Measurements from ENCODE around the gene UBFD1. TPM values are rescaled to one million over a fixed set of nuclear protein-coding genes. Genes with fewer than 3 reads are reported as not detected.

UBFD1 gene
- total RNA-seq, 2 donors from 2014 or later = 58.8 to 63.4 TPM

GRCh38 chr16:23518435-23518891 lies 39.1 kb upstream of the UBFD1 start:
- H3K27me3 Mint-ChIP-seq (ENCODE audit: low read depth) = no peaks in the 10 kb centered on the region

DNA sequence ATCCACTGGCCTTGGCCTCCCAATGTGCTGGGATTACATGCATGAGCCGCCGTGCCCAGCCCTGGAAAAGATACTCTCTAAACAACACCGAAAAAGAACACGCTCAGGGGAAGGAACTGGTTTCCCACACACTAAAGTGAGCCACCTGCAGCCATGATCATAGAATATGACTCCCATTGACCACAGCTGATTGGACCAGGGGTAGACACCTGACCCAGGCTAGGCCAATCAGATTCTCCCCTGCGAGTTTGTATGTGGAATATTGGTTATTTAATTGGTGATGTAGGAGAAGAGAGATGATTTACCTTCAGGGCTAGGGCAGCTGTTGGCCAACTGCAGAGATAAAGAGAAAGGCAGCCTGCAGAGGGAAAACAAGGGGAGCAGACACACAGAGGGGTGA lies 38.2 kb upstream of the UBFD1 start:
- Mint-ChIP-seq H3K9me3 (no peaks in the 10 kb centered on the region), H3K27me3 (ENCODE audit: low read depth) (no peaks in the 10 kb centered on the region), H3K4me3 (no peak overlapping the region), H3K27ac (no peak overlapping the region), H3K36me3 (ENCODE audit: insufficient read depth in 2 of 2) (peaks cover 0 to 14% of the 10 kb centered on the region in 2 donors), H3K4me1 (ENCODE audit: low read depth) (peaks cover 24% of the 10 kb centered on the region)
- DNase-seq (no peak), ATAC-seq (replicated peaks in 1 of 2) (no peak)

More at GRCh38 chr16:23518435-23518891, 39.1 kb upstream of the UBFD1 start:
- peaks cover 27% of the 10 kb centered on the region for H3K4me1 Mint-ChIP-seq (ENCODE audit: low read depth)
- H3K36me3 Mint-ChIP-seq (ENCODE audit: insufficient read depth in 2 of 2) = peaks cover 0 to 14% of the 10 kb centered on the region in 2 donors
- DNase-seq (no peak), ATAC-seq (replicated peaks in 1 of 2) (no peak)
- no peaks in the 10 kb centered on the region for H3K9me3 Mint-ChIP-seq
- no peak overlapping the region for H3K4me3 Mint-ChIP-seq
- H3K27ac Mint-ChIP-seq = no peak overlapping the region

- Mint-ChIP-seq H3K36me3 (ENCODE audit: insufficient read depth in 2 of 2) (peaks cover 0 to 18% of the 10 kb centered on the region in 2 donors), H3K4me1 (ENCODE audit: low read depth) (peaks cover 12% of the 10 kb centered on the region), H3K27ac (no peak overlapping the region), H3K4me3 (no peak overlapping the region), H3K27me3 (ENCODE audit: low read depth) (no peaks in the 10 kb centered on the region), H3K9me3 (no peaks in the 10 kb centered on the region)
- DNase-seq (no peak), ATAC-seq (replicated peaks in 1 of 2) (no peak)
Measured at GRCh38 chr16:23520500-23520899, 37.0 kb upstream of the UBFD1 start.

GRCh38 chr16:23521037-23521743 lies 36.3 kb upstream of the UBFD1 start:
- H3K27me3 Mint-ChIP-seq (ENCODE audit: low read depth) = no peaks in the 10 kb centered on the region
- H3K4me3 Mint-ChIP-seq = no peak overlapping the region
- H3K9me3 Mint-ChIP-seq = no peaks in the 10 kb centered on the region
- ATAC-seq (replicated peaks in 1 of 2) = no peak
- DNase-seq = no peak
- H3K27ac Mint-ChIP-seq = no peak overlapping the region
- H3K36me3 Mint-ChIP-seq (ENCODE audit: insufficient read depth in 2 of 2) = peaks cover 0 to 18% of the 10 kb centered on the region in 2 donors
- peaks cover 5% of the 10 kb centered on the region for H3K4me1 Mint-ChIP-seq (ENCODE audit: low read depth)

DNA sequence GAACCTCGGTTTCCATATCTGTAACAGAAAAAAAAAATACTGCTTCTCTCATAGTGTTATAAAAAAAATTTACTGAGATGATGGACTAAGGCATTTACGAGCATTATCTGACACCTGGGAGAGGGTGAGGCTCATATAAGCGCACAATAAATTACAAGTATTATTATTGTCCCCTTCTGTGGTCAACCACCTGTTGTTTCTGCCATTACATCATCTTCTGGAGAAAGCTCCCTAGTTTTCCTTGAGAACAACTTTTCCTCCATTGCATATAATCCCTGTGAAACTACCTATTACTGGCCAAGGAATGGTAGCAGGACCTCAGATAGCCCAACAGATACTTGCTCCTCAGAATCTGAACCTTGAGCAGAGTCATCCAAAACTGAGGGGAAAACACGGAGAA lies 35.6 kb upstream of the UBFD1 start:
- Mint-ChIP-seq H3K4me3 (no peak overlapping the region), H3K9me3 (no peaks in the 10 kb centered on the region), H3K27ac (no peak overlapping the region), H3K36me3 (ENCODE audit: insufficient read depth in 2 of 2) (peaks cover 0 to 18% of the 10 kb centered on the region in 2 donors), H3K27me3 (ENCODE audit: low read depth) (no peaks in the 10 kb centered on the region), H3K4me1 (ENCODE audit: low read depth) (no peaks in the 10 kb centered on the region)
- DNase-seq = no peak
- no peak for ATAC-seq (replicated peaks in 1 of 2)

DNA sequence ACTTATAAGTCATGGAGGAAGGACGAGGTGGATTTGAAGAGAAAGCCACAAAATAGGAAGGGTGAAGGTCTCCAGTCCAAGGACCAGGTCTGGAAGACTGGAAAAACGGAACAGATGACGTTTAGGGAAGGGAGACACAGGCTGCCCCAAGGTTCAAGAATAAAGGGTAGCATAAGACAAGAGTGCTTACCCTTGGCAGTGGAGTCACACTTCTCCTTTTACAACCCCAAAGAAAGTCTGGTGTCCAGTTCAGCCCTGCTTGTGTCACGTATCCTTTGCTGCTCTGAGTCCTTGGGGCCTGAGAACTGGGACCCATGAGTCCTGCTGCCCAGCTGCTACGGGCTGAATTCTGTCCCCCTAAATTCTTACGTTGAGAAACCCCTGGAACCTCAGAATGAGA lies 34.2 kb upstream of the UBFD1 start:
- Mint-ChIP-seq H3K36me3 (ENCODE audit: insufficient read depth in 2 of 2) (peaks cover 0 to 18% of the 10 kb centered on the region in 2 donors), H3K4me3 (no peak overlapping the region), H3K4me1 (ENCODE audit: low read depth) (no peaks in the 10 kb centered on the region), H3K9me3 (no peaks in the 10 kb centered on the region), H3K27me3 (ENCODE audit: low read depth) (no peaks in the 10 kb centered on the region), H3K27ac (no peak overlapping the region)
- ATAC-seq (replicated peaks in 1 of 2) (no peak), DNase-seq (no peak)

DNA sequence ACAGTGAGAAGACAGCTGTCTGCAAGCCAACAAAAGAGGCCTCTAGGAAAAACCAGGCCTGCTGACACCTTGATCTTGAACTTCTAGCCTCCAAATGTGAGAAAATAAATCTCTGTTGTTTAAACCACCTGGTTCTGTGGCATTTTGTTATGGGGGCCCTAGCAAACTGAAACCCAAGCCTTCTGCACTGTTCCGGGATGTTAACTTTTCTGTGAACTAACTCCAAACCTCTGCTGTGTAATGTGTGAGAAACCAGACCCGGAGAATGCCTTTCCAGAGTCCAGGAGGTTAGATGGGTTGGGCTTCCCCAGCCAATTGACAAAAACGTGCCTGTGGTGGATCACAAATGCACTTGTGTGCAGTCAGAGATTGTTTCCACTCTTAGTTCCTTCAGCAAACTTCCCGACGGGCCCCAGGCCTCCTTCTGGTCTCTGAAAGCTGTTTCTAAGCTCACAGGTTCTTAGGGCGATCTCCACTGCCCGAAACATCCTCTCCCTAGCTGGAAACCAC lies 33.6 kb upstream of the UBFD1 start:
- H3K36me3 Mint-ChIP-seq (ENCODE audit: insufficient read depth in 2 of 2) = peaks cover 0 to 18% of the 10 kb centered on the region in 2 donors
- no peaks in the 10 kb centered on the region for H3K9me3 Mint-ChIP-seq
- no peak for DNase-seq
- ATAC-seq (replicated peaks in 1 of 2) = no peak
- no peak overlapping the region for H3K4me3 Mint-ChIP-seq
- no peak overlapping the region for H3K27ac Mint-ChIP-seq
- no peaks in the 10 kb centered on the region for H3K27me3 Mint-ChIP-seq (ENCODE audit: low read depth)
- no peaks in the 10 kb centered on the region for H3K4me1 Mint-ChIP-seq (ENCODE audit: low read depth)

GRCh38 chr16:23524886-23525285 lies 32.6 kb upstream of the UBFD1 start:
- H3K36me3 Mint-ChIP-seq (ENCODE audit: insufficient read depth in 2 of 2) = peaks cover 0 to 13% of the 10 kb centered on the region in 2 donors
- H3K4me3 Mint-ChIP-seq = no peak overlapping the region
- no peaks in the 10 kb centered on the region for H3K4me1 Mint-ChIP-seq (ENCODE audit: low read depth)
- ATAC-seq (replicated peaks in 1 of 2) (no peak), DNase-seq (no peak)
- H3K27ac Mint-ChIP-seq = no peak overlapping the region
- H3K27me3 Mint-ChIP-seq (ENCODE audit: low read depth) = no peaks in the 10 kb centered on the region
- no peaks in the 10 kb centered on the region for H3K9me3 Mint-ChIP-seq

- Mint-ChIP-seq H3K27ac (no peak overlapping the region), H3K4me1 (ENCODE audit: low read depth) (no peaks in the 10 kb centered on the region), H3K36me3 (ENCODE audit: insufficient read depth in 2 of 2) (peaks cover 0 to 3% of the 10 kb centered on the region in 2 donors), H3K9me3 (no peaks in the 10 kb centered on the region), H3K4me3 (no peak overlapping the region), H3K27me3 (ENCODE audit: low read depth) (no peaks in the 10 kb centered on the region)
- DNase-seq = no peak
- ATAC-seq (replicated peaks in 1 of 2) = no peak
Measured at GRCh38 chr16:23527961-23528643, 29.4 kb upstream of the UBFD1 start.

GRCh38 chr16:23528644-23529310 lies 28.8 kb upstream of the UBFD1 start:
- no peaks in the 10 kb centered on the region for H3K4me1 Mint-ChIP-seq (ENCODE audit: low read depth)
- no peak overlapping the region for H3K4me3 Mint-ChIP-seq
- ATAC-seq (replicated peaks in 1 of 2) (no peak), DNase-seq (no peak)
- no peaks in the 10 kb centered on the region for H3K9me3 Mint-ChIP-seq
- H3K36me3 Mint-ChIP-seq (ENCODE audit: insufficient read depth in 2 of 2) = peaks cover 0 to 8% of the 10 kb centered on the region in 2 donors
- no peaks in the 10 kb centered on the region for H3K27me3 Mint-ChIP-seq (ENCODE audit: low read depth)
- no peak overlapping the region for H3K27ac Mint-ChIP-seq

DNA sequence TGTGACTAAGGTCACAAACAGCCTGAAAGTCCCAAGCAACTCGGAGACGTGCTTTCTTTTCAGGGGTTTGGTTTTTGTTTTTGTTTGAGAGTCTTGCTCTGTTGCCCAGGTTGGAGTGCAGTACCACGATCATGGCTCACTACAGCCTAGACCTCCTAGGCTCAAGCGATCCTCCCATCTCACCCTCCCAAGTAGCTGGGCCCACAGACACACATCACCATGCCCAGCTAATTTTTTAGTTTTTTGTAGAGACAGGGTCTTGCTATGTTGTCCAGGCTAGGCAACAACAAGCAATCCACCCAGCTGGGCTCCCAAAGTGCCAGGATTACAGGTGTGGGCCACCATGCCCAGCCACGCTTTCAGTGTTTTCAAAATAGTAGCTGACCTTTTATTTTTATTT lies 27.5 kb upstream of the UBFD1 start:
- Mint-ChIP-seq H3K4me1 (ENCODE audit: low read depth) (no peaks in the 10 kb centered on the region), H3K9me3 (no peaks in the 10 kb centered on the region), H3K4me3 (no peak overlapping the region), H3K27ac (no peak overlapping the region), H3K36me3 (ENCODE audit: insufficient read depth in 2 of 2) (peaks cover 0 to 11% of the 10 kb centered on the region in 2 donors), H3K27me3 (ENCODE audit: low read depth) (no peaks in the 10 kb centered on the region)
- DNase-seq (no peak), ATAC-seq (replicated peaks in 1 of 2) (no peak)

DNA sequence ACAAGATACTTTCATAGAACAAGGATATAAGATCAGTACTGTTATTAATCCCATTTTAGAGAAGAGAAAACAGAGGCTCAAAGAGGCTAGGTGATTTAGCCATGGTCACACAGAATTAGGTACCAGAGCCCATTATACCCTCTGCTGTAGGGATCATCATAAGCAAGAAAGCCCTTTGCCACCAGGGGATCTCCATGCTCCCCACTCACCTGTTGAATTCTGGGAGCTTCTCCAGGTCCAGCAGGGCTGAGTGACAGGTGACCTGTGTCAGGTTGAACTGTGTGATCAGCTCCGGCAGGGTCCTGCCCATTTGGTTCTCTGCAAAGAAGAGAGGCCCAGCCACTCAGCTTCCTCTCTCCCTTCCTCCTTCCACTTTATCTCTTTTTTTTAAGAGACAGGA lies 25.1 kb upstream of the UBFD1 start:
- Mint-ChIP-seq H3K36me3 (ENCODE audit: insufficient read depth in 2 of 2) (peaks cover 0 to 10% of the 10 kb centered on the region in 2 donors), H3K27ac (no peak overlapping the region), H3K9me3 (no peaks in the 10 kb centered on the region), H3K4me1 (ENCODE audit: low read depth) (no peaks in the 10 kb centered on the region), H3K27me3 (ENCODE audit: low read depth) (no peaks in the 10 kb centered on the region), H3K4me3 (no peak overlapping the region)
- DNase-seq (no peak), ATAC-seq (replicated peaks in 1 of 2) (no peak)

All from activated T-cell treated with anti-CD3 and anti-CD28 coated beads, Interleukin-2, amount 50 U/mL, for 72 hours (primary cell).